ENCODE data around the gene CLIP1. TPM values are rescaled to one million over a fixed set of nuclear protein-coding genes. Genes with fewer than 3 reads are reported as not detected.

CLIP1 gene
- total and polyA plus RNA-seq, 2 of the 8 experiments (the other 6 are each of a cell fraction or from before 2014, with no cell fraction given), result 19.0 to 27.6 TPM

DNA sequence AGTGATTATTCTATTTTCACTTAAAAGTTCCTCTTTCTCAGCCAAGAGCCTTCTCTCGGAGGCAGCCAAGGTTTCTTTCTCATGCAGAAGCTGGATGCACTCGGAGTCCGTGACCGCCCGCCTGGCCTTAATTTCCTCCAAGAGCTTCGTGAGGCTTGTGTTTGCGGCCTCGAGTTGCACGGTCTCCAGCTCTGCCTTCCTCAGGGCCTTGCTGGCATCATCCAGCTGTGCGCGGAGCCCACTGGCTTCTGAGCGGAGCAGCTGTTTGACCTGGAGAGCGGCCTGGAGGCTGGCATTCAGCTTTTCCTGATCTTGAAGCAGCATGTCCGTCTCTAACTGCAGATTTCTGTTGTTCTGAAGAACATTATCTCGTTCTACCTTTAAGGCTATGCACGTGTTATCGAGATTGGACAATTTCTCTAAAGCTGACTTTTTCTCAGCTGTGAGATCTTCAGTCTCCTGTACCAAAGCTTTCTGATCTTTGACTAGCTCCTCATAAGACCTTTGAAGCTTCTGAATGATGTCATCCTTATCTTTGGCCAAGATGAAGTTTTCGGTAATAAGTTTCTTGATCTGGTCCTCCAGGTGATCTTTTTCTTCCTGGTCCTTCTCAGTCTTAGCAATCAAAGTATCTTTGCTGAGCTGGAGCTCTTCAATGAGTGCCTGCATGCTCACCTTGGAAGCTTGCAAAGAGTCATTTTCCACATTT lies 99.0 kb downstream of the CLIP1 start (continued):
- TF ChIP-seq, protein P1, sequence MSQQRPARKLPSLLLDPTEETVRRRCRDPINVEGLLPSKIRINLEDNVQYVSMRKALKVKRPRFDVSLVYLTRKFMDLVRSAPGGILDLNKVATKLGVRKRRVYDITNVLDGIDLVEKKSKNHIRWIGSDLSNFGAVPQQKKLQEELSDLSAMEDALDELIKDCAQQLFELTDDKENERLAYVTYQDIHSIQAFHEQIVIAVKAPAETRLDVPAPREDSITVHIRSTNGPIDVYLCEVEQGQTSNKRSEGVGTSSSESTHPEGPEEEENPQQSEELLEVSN (IDR thresholded peaks at IDR 0.05), result no peak
- TF ChIP-seq SIN3A (conservative IDR thresholded peaks at IDR 0.05 in 1 of 2, IDR thresholded peaks at IDR 0.05 in 1 of 2; ENCODE audit: low read depth in 1 of 2, low read length in 2 of 2) (no peak), ASH2L (IDR thresholded peaks at IDR 0.05; ENCODE audit: low read length) (no peak), EZH2 (IDR thresholded peaks at IDR 0.05; ENCODE audit: low read depth, low read length, severe bottlenecking) (no peak), YY1 (IDR thresholded peaks at IDR 0.05; ENCODE audit: low read depth, low read length) (no peak), KDM1A (IDR thresholded peaks at IDR 0.05; ENCODE audit: borderline replicate concordance, low read length) (no peak), MAFK (IDR thresholded peaks at IDR 0.05; ENCODE audit: low read depth, low read length) (no peak), ZNF274 (IDR thresholded peaks at IDR 0.05; ENCODE audit: borderline replicate concordance, extremely low read depth, low read length) (no peak)
- TF ChIP-seq, protein P2, sequence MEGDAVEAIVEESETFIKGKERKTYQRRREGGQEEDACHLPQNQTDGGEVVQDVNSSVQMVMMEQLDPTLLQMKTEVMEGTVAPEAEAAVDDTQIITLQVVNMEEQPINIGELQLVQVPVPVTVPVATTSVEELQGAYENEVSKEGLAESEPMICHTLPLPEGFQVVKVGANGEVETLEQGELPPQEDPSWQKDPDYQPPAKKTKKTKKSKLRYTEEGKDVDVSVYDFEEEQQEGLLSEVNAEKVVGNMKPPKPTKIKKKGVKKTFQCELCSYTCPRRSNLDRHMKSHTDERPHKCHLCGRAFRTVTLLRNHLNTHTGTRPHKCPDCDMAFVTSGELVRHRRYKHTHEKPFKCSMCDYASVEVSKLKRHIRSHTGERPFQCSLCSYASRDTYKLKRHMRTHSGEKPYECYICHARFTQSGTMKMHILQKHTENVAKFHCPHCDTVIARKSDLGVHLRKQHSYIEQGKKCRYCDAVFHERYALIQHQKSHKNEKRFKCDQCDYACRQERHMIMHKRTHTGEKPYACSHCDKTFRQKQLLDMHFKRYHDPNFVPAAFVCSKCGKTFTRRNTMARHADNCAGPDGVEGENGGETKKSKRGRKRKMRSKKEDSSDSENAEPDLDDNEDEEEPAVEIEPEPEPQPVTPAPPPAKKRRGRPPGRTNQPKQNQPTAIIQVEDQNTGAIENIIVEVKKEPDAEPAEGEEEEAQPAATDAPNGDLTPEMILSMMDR (IDR thresholded peaks at IDR 0.05; ENCODE audit: control extremely low read depth in 1 of 3, insufficient read depth in 1 of 3, low read depth in 1 of 3, low read length in 3 of 3), result no peak

Data from H1 (cell line).